GM13976 (cell line): ENCODE data around the gene HPCA.
A peak's percentile ranks its signal among the peaks of the same experiment; 100 is the strongest.

Experiments
- DNase-seq: peaks from one replicate; pipeline ENCODE4 v3.0.0; 2012; ENCODE audit warnings: low spot score
- CTCF ChIP-seq: IDR thresholded peaks from 2 replicates; pipeline ENCODE4 v1.5.1; 2012; ENCODE audit warnings: borderline replicate concordance, mild to moderate bottlenecking; ENCODE audit not compliant: insufficient read depth; ENCODE audit errors: extremely low read depth, missing control alignments, control extremely low read depth
- in situ Hi-C: fragments of 300-500 bp; cut with MboI; formaldehyde crosslinking; loops from one replicate; pipeline ENCODE4 v1.12.0; 2022; ENCODE audit warnings: low sequenced_read_pairs, mixed read lengths, inconsistent platforms; ENCODE audit not compliant: unreplicated experiment

The HPCA gene

GRCh38 chr1:32867151-32867550 is 19.1 kb upstream of the HPCA start:
- in situ Hi-C loops: no loop called here
- TF ChIP-seq CTCF: no peak
- DNase-seq: no peak

- no peak for DNase-seq
- no peak for TF ChIP-seq CTCF
- in situ Hi-C loops: no loop called here
Observed at GRCh38 chr1:32867671-32868070, 18.6 kb upstream of the HPCA start.

GRCh38 chr1:32868085-32868484 is 18.2 kb upstream of the HPCA start:
- in situ Hi-C loops: no loop called here
- no peak for TF ChIP-seq CTCF
- no peak for DNase-seq

- in situ Hi-C loops: no loop called here
- no peak for TF ChIP-seq CTCF
- no peak for DNase-seq
Observed at GRCh38 chr1:32868806-32869455, 17.4 kb upstream of the HPCA start.

- TF ChIP-seq CTCF: no peak
- DNase-seq: no peak
- in situ Hi-C loops: no loop called here
Observed at GRCh38 chr1:32869923-32870614, 16.2 kb upstream of the HPCA start.

- no peak for TF ChIP-seq CTCF
- in situ Hi-C loops: no loop called here
- DNase-seq: peak; percentile 54
Observed at GRCh38 chr1:32870615-32871363, 15.5 kb upstream of the HPCA start, which contains the start of gene FNDC5. TSS of gene FNDC5 (minus strand) at chr1:32870912.
